ENCODE results near the gene TPST1.

Gene TPST1

DNA sequence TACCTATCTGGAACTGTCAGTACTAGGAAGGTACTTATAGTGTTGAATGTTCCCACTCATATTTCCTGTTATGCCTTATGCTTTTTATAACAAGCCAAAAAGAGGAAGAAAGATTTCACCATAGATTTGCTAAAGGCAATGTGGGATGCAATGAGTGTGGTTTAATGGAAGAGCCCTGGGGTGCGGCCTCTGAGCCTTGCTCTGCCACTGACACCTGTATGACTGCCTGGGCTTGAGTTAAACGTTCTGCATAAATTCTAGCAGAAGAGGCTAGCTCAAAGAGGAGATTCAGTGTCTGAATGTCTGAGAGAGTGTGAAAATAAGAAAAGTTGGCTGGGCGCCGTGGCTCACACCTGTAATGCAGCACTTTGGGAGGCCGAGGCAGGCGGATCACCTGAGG is 143.8 kb downstream of the TPST1 start:
- no peak for DNase-seq (ENCODE audit: low spot score)
- in situ Hi-C loops (cut with MboI; ENCODE audit: low sequenced_read_pairs, unreplicated experiment) = no loop called here
- TF ChIP-seq, protein P1, sequence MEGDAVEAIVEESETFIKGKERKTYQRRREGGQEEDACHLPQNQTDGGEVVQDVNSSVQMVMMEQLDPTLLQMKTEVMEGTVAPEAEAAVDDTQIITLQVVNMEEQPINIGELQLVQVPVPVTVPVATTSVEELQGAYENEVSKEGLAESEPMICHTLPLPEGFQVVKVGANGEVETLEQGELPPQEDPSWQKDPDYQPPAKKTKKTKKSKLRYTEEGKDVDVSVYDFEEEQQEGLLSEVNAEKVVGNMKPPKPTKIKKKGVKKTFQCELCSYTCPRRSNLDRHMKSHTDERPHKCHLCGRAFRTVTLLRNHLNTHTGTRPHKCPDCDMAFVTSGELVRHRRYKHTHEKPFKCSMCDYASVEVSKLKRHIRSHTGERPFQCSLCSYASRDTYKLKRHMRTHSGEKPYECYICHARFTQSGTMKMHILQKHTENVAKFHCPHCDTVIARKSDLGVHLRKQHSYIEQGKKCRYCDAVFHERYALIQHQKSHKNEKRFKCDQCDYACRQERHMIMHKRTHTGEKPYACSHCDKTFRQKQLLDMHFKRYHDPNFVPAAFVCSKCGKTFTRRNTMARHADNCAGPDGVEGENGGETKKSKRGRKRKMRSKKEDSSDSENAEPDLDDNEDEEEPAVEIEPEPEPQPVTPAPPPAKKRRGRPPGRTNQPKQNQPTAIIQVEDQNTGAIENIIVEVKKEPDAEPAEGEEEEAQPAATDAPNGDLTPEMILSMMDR (IDR thresholded peaks at IDR 0.05; ENCODE audit: borderline replicate concordance, control extremely low read depth, extremely low read depth, insufficient read depth, missing control alignments) = no peak

DNA sequence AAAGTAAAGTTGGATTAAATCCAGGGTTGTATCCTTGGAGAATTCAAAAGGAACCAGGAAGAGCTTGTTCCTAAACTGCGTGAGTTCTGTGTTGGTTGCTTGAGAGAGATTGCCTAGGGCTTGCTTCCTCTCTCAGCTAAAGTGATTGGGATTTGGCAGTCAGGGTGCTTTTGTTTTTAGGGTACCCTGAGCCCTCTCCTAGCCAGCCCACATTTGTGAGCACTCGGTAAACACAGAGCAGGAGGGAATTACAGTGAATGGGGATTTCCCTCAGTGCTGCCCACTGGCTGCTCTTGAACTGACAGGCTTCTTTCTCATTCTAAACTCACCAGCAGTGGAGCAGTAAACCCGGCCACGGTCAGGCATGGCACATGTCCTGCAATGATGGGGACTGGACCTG is 146.9 kb downstream of the TPST1 start:
- in situ Hi-C loops (cut with MboI; ENCODE audit: low sequenced_read_pairs, unreplicated experiment) = no loop called here
- peak; percentile 30 for DNase-seq (ENCODE audit: low spot score)
- TF ChIP-seq, protein P1 (IDR thresholded peaks at IDR 0.05; ENCODE audit: borderline replicate concordance, control extremely low read depth, extremely low read depth, insufficient read depth, missing control alignments) = no peak

DNA sequence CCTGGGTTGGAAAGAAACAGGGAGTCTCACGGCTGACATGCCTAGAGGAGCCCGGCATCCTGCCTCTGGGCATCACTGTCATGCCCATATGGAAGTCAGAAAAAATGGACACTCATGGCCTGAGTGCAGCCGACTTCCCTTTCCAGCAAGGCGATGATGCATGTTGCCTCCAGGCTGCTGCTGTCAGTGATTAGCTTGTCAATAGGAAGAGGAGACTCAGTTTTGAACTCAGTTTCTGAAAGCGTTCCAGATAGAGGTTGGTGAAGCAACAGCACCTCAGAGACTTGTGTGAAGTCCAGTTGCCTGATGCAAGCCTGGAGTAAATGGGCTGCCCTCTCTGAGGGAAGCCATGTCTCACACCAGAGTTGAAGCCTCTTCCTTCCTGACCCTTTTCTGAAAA is 148.4 kb downstream of the TPST1 start:
- TF ChIP-seq, protein P1 (IDR thresholded peaks at IDR 0.05; ENCODE audit: borderline replicate concordance, control extremely low read depth, extremely low read depth, insufficient read depth, missing control alignments) = no peak
- in situ Hi-C loops (cut with MboI; ENCODE audit: low sequenced_read_pairs, unreplicated experiment) = no loop called here
- no peak for DNase-seq (ENCODE audit: low spot score)

DNA sequence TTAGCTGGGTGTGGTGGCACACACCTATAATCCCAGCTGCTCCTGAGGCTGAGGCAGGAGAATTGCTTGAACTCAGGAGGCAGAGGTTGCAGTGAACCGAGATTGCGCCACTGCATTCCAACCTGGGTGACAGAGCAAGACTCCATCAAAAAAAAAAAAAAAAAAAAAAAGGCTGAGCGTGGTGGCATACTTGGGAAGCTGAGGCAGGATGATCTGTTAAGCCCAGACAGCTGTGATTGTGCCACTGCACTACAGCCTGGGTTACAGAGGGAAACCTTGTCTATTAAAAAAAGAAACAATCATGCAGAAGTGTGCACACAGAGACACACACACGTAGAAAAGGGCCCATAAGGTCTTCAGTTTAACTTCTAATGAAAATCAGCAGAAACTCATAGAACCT is 150.6 kb downstream of the TPST1 start:
- no peak for DNase-seq (ENCODE audit: low spot score)
- TF ChIP-seq, protein P1 (IDR thresholded peaks at IDR 0.05; ENCODE audit: borderline replicate concordance, control extremely low read depth, extremely low read depth, insufficient read depth, missing control alignments) = no peak
- in situ Hi-C loops (cut with MboI; ENCODE audit: low sequenced_read_pairs, unreplicated experiment) = no loop called here

DNA sequence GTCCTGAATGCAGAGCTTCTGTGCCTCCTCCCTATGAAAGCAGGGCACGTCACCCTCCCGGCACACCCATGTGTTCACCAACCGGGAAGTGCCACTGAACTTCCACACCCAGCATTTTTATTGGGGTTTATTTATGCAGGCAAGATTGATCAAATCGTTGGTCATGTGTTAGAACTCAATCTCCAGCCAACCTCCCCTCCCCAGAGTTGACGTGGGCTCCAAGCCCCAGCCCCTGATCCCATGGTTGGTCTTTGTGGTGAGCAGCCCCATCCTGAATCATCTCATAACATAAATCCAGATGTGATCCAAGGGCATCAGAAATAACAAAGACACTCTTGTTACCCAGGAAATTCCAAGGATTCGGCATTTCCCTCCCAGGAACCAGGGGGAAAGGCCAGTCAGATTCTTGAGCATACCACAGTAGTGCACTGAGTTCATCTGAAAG is 151.2 kb downstream of the TPST1 start:
- in situ Hi-C loops (cut with MboI; ENCODE audit: low sequenced_read_pairs, unreplicated experiment) = no loop called here
- DNase-seq (ENCODE audit: low spot score) = no peak
- TF ChIP-seq, protein P1 (IDR thresholded peaks at IDR 0.05; ENCODE audit: borderline replicate concordance, control extremely low read depth, extremely low read depth, insufficient read depth, missing control alignments) = no peak

DNA sequence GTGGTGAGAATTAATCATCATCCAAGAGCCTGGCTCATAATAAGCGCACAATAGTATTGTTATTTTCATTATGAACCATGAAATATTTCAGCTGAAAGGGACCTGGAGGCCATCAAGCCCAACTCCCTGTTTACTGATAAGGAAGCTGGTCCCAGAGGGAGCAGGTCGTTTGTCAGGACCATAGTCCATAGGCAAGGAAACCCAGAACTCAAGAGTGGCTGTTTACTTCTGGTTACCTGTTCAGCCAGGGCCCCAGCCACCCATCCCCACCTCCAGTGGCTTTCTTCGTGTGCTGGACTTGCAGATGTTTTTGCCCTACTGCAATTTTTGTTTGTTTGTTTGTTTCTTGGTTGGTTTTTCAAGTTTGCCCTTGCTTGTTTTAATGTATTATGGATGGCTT is 152.0 kb downstream of the TPST1 start:
- TF ChIP-seq, protein P1 (IDR thresholded peaks at IDR 0.05; ENCODE audit: borderline replicate concordance, control extremely low read depth, extremely low read depth, insufficient read depth, missing control alignments) = no peak
- in situ Hi-C loops (cut with MboI; ENCODE audit: low sequenced_read_pairs, unreplicated experiment) = no loop called here
- DNase-seq (ENCODE audit: low spot score) = no peak

All from GM13976 (cell line).